HEK293 (cell line): ENCODE measurements around the gene FKBP4.

ENCODE experiments used
- CTCF ChIA-PET: fragments of 350-600 bp; formaldehyde crosslinking; extraction: SDS; loops from one replicate; lab custom pipeline; 2021; ENCODE audit warnings: antibody characterized with exemption; lab: Yijun Ruan, JAX
- POLR2A ChIA-PET: fragments of 300-600 bp; formaldehyde crosslinking; extraction: SDS; loops from one replicate; lab custom pipeline; 2020; ENCODE audit warnings: antibody characterized with exemption, inconsistent platforms; lab: Yijun Ruan, JAX
- H3K27ac ChIP-seq: fragments of 200-500 bp; sonication (Bioruptor generic); 2 replicates; pipeline ENCODE4 v1.5.1; 2014; ENCODE audit warnings: low read depth, low read length, control low read depth, inconsistent platforms; ENCODE audit errors: extremely low read depth
- H3K36me3 ChIP-seq, 2 experiments: fragments of 200-500 bp in 1 of 2; sonication (Bioruptor generic) in 1 of 2; 1 replicate in 1 of 2; 2 replicates in 1 of 2; pipeline ENCODE4 v1.5.1; 2014 to 2017; ENCODE audit warnings: inconsistent platforms in 2 of 2, low read length in 2 of 2; ENCODE audit not compliant: control insufficient read depth in 2 of 2, insufficient read depth in 1 of 2
- H3K4me1 ChIP-seq: fragments of 200-500 bp; sonication (Bioruptor generic); 2 replicates; pipeline ENCODE4 v1.5.1; 2014; ENCODE audit warnings: mild to moderate bottlenecking, low read length, inconsistent platforms; ENCODE audit not compliant: control insufficient read depth, insufficient read depth
- H3K4me3 ChIP-seq: 2 replicates; pipeline ENCODE4 v1.5.1; 2011; ENCODE audit warnings: low read depth, mild to moderate bottlenecking, control low read depth, low read length, moderate library complexity
- H3K9me3 ChIP-seq: fragments of 200-500 bp; sonication (Bioruptor generic); 2 replicates; pipeline ENCODE4 v1.5.1; 2014; ENCODE audit warnings: low read depth, low read length, inconsistent platforms; ENCODE audit not compliant: control insufficient read depth, insufficient read depth
- HOXC10 ChIP-seq: sonication (generic); formaldehyde crosslinking; IDR thresholded peaks from 2 replicates; pipeline ENCODE4 v1.8.1; 2023; ENCODE audit warnings: mild to moderate bottlenecking, missing genetic modification reagents
- KLF1 ChIP-seq: fragments of 450-650 bp; formaldehyde crosslinking; IDR thresholded peaks from 2 replicates; pipeline ENCODE4 v1.5.1; 2016; ENCODE audit warnings: missing biosample characterization, missing genetic modification characterization
- MYNN ChIP-seq: fragments of 450-650 bp; formaldehyde crosslinking; IDR thresholded peaks from 2 replicates; pipeline ENCODE4 v1.5.1; 2016; ENCODE audit warnings: missing biosample characterization, missing genetic modification characterization, borderline replicate concordance
- OSR2 ChIP-seq: fragments of 450-650 bp; formaldehyde crosslinking; IDR thresholded peaks from 2 replicates; pipeline ENCODE4 v1.5.1; 2016; ENCODE audit warnings: missing biosample characterization, missing genetic modification characterization
- TSHZ1 ChIP-seq: fragments of 450-650 bp; formaldehyde crosslinking; IDR thresholded peaks from 2 replicates; pipeline ENCODE4 v1.5.1; 2016; ENCODE audit warnings: missing biosample characterization, missing genetic modification characterization, borderline replicate concordance
- ZBTB1 ChIP-seq: fragments of 450-650 bp; formaldehyde crosslinking; IDR thresholded peaks from 2 replicates; pipeline ENCODE4 v1.5.1; 2016; ENCODE audit warnings: missing biosample characterization, missing genetic modification characterization
- ZBTB21 ChIP-seq: fragments of 450-650 bp; formaldehyde crosslinking; IDR thresholded peaks from 2 replicates; pipeline ENCODE4 v1.5.1; 2017; ENCODE audit warnings: missing biosample characterization, missing genetic modification characterization
- ZBTB49 ChIP-seq: fragments of 450-650 bp; formaldehyde crosslinking; IDR thresholded peaks from 2 replicates; pipeline ENCODE4 v1.5.1; 2016; ENCODE audit warnings: missing biosample characterization, missing genetic modification characterization, low read depth
- ZNF23 ChIP-seq: fragments of 450-650 bp; formaldehyde crosslinking; IDR thresholded peaks from 2 replicates; pipeline ENCODE4 v1.5.1; 2016; ENCODE audit warnings: missing biosample characterization, missing genetic modification characterization, borderline replicate concordance
- ZNF26 ChIP-seq: fragments of 450-650 bp; formaldehyde crosslinking; IDR thresholded peaks from 2 replicates; pipeline ENCODE4 v1.5.1; 2016; ENCODE audit warnings: missing biosample characterization, missing genetic modification characterization
- ZNF354C ChIP-seq: fragments of 450-650 bp; formaldehyde crosslinking; IDR thresholded peaks from 2 replicates; pipeline ENCODE4 v1.5.1; 2016; ENCODE audit warnings: missing biosample characterization, missing genetic modification characterization, low read depth, borderline replicate concordance
- ZNF366 ChIP-seq: fragments of 450-650 bp; formaldehyde crosslinking; conservative IDR thresholded peaks from 2 replicates; pipeline ENCODE4 v1.5.1; 2016; ENCODE audit warnings: missing biosample characterization, missing genetic modification characterization
- ZNF548 ChIP-seq: fragments of 450-650 bp; formaldehyde crosslinking; IDR thresholded peaks from 2 replicates; pipeline ENCODE4 v1.5.1; 2016; ENCODE audit warnings: missing biosample characterization, missing genetic modification characterization
- ZNF580 ChIP-seq: fragments of 450-650 bp; formaldehyde crosslinking; IDR thresholded peaks from 2 replicates; pipeline ENCODE4 v1.5.1; 2016; ENCODE audit warnings: missing biosample characterization, missing genetic modification characterization
- ZNF610 ChIP-seq: fragments of 450-650 bp; formaldehyde crosslinking; IDR thresholded peaks from 2 replicates; pipeline ENCODE4 v1.5.1; 2016; ENCODE audit warnings: missing biosample characterization, missing genetic modification characterization, borderline replicate concordance
- ZNF621 ChIP-seq: fragments of 450-650 bp; formaldehyde crosslinking; IDR thresholded peaks from 2 replicates; pipeline ENCODE4 v1.5.1; 2017; ENCODE audit warnings: missing biosample characterization, missing genetic modification characterization
- ZNF654 ChIP-seq: fragments of 450-650 bp; formaldehyde crosslinking; IDR thresholded peaks from 2 replicates; pipeline ENCODE4 v1.5.1; 2016; ENCODE audit warnings: low read depth, missing biosample characterization, missing genetic modification characterization
- ZNF776 ChIP-seq: fragments of 450-650 bp; formaldehyde crosslinking; IDR thresholded peaks from 2 replicates; pipeline ENCODE4 v1.5.0; 2017; ENCODE audit warnings: missing biosample characterization, missing genetic modification characterization, borderline replicate concordance
- ZNF792 ChIP-seq: fragments of 450-650 bp; formaldehyde crosslinking; IDR thresholded peaks from 2 replicates; pipeline ENCODE4 v1.5.1; 2016; ENCODE audit warnings: missing biosample characterization, missing genetic modification characterization
- ZNF843 ChIP-seq: fragments of 450-650 bp; formaldehyde crosslinking; IDR thresholded peaks from 2 replicates; pipeline ENCODE4 v1.5.1; 2016; ENCODE audit warnings: missing biosample characterization, missing genetic modification characterization
- TF ChIP-seq, protein P1 (sequence below): fragments of 450-650 bp; formaldehyde crosslinking; IDR thresholded peaks from 2 replicates; pipeline ENCODE4 v1.5.1; 2016; ENCODE audit warnings: missing biosample characterization, missing genetic modification characterization

FKBP4 gene

DNA sequence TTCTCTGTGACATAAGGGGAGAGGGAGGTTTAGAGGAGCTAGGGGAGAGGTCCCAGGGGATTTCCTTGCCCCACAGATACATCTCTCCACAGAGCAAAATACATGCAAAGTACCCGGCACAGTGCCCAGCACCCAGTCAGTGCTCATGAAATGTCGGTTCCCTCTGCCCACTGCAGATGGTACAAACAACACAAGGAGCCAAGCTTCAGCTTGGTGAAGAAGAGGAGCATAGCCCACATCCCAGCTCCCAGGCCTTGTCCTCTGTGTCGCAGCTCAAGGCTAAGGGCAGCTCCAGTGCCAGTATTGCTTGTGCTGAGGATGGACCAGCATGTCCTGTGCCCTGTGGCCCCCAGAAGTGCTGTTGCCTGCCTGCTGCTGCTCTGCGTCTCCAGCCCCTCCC is 35.0 kb upstream of the FKBP4 start:
- Histone ChIP-seq H3K4me3 (no peak overlapping the region), H3K27ac (no peak overlapping the region), H3K36me3 (no peaks in the 10 kb centered on the region)
- no peak for TF ChIP-seq ZNF23 (tag by site-specific recombination)
- TF ChIP-seq ZNF366 (tag by site-specific recombination), result no peak
- TF ChIP-seq, all 188 proteins: peak for 0
- CTCF ChIA-PET, result interaction anchor here (0.5 to 1.2 kb wide), 3 partner anchors 24 to 171 kb away, joined by 3 read pairs; no protein-coding TSS in a partner anchor
- no peaks in the 10 kb centered on the region for H3K4me1 ChIP-seq
- no peaks in the 10 kb centered on the region for H3K9me3 ChIP-seq
- POLR2A ChIA-PET, result no interaction called here

DNA sequence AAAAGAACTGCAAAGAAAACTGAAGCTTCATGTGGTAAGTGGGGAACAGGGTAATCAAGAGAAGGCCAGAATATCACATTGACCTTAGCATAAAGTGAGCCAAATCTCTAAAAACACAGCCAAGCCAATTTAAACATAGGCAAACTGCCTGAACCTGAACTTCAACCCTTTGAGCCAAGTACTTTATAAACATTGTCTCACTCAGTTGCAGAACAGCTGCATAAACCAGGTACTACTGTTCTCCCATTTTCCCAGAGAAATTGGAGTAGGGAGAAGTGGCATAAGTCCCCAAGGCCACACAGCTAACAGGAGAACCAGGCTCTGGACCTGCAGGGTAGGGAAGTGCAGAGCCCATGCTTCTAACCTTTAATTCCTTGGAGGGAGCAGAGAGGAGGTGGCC is 30.4 kb upstream of the FKBP4 start:
- ChIA-PET POLR2A (no interaction called here), CTCF (interaction anchor here (1.4 kb wide), 1 partner anchor 19 kb away, joined by 6 read pairs; no protein-coding TSS in a partner anchor)
- H3K36me3 ChIP-seq, result no peaks in the 10 kb centered on the region

GRCh38 chr12:2765052-2765451 is 29.7 kb upstream of the FKBP4 start:
- no peaks in the 10 kb centered on the region for H3K4me1 ChIP-seq
- no peaks in the 10 kb centered on the region for H3K36me3 ChIP-seq
- CTCF ChIA-PET, result interaction anchor here (1.4 kb wide), 1 partner anchor 19 kb away, joined by 6 read pairs; no protein-coding TSS in a partner anchor
- H3K27ac ChIP-seq, result no peak overlapping the region
- POLR2A ChIA-PET, result no interaction called here
- H3K4me3 ChIP-seq, result no peak overlapping the region
- no peaks in the 10 kb centered on the region for H3K9me3 ChIP-seq
- TF ChIP-seq KLF1 (tag by site-specific recombination) (no peak), ZNF843 (tag by site-specific recombination) (no peak), ZNF610 (tag by site-specific recombination) (no peak), TSHZ1 (tag by site-specific recombination) (no peak), ZNF654 (tag by site-specific recombination) (no peak), ZNF26 (no peak), ZNF621 (tag by site-specific recombination) (no peak), HOXC10 (CRISPR knock-in tag) (no peak), ZBTB49 (no peak), MYNN (tag by site-specific recombination) (no peak), ZNF548 (tag by site-specific recombination) (no peak), ZNF580 (tag by site-specific recombination) (no peak), ZBTB1 (tag by site-specific recombination) (no peak)
- TF ChIP-seq, protein P1, sequence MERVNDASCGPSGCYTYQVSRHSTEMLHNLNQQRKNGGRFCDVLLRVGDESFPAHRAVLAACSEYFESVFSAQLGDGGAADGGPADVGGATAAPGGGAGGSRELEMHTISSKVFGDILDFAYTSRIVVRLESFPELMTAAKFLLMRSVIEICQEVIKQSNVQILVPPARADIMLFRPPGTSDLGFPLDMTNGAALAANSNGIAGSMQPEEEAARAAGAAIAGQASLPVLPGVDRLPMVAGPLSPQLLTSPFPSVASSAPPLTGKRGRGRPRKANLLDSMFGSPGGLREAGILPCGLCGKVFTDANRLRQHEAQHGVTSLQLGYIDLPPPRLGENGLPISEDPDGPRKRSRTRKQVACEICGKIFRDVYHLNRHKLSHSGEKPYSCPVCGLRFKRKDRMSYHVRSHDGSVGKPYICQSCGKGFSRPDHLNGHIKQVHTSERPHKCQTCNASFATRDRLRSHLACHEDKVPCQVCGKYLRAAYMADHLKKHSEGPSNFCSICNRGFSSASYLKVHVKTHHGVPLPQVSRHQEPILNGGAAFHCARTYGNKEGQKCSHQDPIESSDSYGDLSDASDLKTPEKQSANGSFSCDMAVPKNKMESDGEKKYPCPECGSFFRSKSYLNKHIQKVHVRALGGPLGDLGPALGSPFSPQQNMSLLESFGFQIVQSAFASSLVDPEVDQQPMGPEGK (tag by site-specific recombination), result no peak

More for the DNA sequence above, 30.4 kb upstream of the FKBP4 start:
- Histone ChIP-seq H3K4me1 (no peaks in the 10 kb centered on the region), H3K4me3 (no peak overlapping the region), H3K9me3 (no peaks in the 10 kb centered on the region), H3K27ac (no peak overlapping the region)
- TF ChIP-seq ZBTB21 (tag by site-specific recombination) (no peak), ZNF792 (tag by site-specific recombination) (no peak), ZNF354C (no peak), ZNF776 (no peak), OSR2 (tag by site-specific recombination) (no peak)
